ENCODE results near the gene TMEM31.

DNA sequence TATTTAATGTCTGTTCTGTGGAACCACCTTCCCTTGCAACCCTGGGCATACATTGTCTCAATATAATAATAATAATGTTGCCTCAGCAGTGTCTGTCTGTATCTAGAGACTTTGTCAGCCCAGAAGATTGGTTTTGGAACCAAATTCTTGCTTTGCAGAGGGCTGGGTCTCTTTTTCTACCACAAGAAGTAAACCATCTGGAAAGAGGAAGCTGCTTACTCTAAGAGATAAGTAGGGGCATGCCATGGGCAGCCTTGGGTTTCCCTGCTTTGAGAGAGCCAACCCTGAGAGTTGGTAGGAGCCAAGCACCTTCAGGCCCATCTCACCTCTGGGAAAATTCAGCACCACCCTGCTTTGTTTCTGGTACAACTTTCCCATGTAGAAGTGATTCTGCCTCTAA lies 27.0 kb downstream of the TMEM31 start:
- TF ChIP-seq POLR2A (IDR thresholded peaks at IDR 0.05) = no peak
- TF ChIP-seq, protein P1, sequence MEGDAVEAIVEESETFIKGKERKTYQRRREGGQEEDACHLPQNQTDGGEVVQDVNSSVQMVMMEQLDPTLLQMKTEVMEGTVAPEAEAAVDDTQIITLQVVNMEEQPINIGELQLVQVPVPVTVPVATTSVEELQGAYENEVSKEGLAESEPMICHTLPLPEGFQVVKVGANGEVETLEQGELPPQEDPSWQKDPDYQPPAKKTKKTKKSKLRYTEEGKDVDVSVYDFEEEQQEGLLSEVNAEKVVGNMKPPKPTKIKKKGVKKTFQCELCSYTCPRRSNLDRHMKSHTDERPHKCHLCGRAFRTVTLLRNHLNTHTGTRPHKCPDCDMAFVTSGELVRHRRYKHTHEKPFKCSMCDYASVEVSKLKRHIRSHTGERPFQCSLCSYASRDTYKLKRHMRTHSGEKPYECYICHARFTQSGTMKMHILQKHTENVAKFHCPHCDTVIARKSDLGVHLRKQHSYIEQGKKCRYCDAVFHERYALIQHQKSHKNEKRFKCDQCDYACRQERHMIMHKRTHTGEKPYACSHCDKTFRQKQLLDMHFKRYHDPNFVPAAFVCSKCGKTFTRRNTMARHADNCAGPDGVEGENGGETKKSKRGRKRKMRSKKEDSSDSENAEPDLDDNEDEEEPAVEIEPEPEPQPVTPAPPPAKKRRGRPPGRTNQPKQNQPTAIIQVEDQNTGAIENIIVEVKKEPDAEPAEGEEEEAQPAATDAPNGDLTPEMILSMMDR (IDR thresholded peaks at IDR 0.05) = no peak
